Neural progenitor cell (in vitro differentiated cells): ENCODE data around the gene WFIKKN1.

Source experiments
- EZH2 ChIP-seq: fragments of 200-600 bp; sonication (generic); IDR thresholded peaks from 2 replicates; pipeline ENCODE4 v1.6.1; 2017; ENCODE audit warnings: antibody characterized with exemption, mild to moderate bottlenecking, moderate library complexity
- TF ChIP-seq, protein P1 (sequence below): fragments of 200-600 bp; sonication (generic); IDR thresholded peaks from 2 replicates; pipeline ENCODE4 v1.5.1; 2017; ENCODE audit warnings: antibody characterized with exemption, mild to moderate bottlenecking

DNA sequence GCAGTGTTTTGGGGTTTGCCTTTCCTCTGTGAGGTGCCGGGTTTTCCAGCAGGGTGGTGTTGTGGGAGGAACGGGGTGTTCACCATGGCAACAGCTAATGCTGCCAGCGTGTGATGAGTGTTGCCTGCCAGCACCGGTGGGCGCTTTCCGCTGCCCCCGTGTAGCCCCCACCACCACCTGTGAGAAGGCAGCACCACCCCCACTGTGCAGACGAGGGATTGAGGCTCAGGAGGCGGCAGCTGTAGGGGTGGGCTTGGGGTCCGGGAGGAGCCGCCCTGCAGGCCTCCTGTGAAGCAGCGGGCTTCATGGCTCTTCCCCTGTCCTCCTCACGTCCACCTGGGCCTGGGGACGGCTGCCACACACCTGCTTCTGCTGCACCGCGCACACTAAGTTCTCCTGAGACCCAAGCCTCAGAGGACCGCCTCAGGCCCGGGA is 35.7 kb upstream of the WFIKKN1 start:
- TF ChIP-seq EZH2, result no peak
- TF ChIP-seq, protein P1, sequence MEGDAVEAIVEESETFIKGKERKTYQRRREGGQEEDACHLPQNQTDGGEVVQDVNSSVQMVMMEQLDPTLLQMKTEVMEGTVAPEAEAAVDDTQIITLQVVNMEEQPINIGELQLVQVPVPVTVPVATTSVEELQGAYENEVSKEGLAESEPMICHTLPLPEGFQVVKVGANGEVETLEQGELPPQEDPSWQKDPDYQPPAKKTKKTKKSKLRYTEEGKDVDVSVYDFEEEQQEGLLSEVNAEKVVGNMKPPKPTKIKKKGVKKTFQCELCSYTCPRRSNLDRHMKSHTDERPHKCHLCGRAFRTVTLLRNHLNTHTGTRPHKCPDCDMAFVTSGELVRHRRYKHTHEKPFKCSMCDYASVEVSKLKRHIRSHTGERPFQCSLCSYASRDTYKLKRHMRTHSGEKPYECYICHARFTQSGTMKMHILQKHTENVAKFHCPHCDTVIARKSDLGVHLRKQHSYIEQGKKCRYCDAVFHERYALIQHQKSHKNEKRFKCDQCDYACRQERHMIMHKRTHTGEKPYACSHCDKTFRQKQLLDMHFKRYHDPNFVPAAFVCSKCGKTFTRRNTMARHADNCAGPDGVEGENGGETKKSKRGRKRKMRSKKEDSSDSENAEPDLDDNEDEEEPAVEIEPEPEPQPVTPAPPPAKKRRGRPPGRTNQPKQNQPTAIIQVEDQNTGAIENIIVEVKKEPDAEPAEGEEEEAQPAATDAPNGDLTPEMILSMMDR, result no peak
